GM18519 (cell line): Measurements from ENCODE around the gene VPS18.

Source experiments
- ATAC-seq: cut with Tn5 transposase; IDR thresholded peaks from one replicate; pipeline ENCODE4 v1.9.1; 2021; ENCODE audit warnings: mild to moderate bottlenecking, moderate library complexity; ENCODE audit not compliant: unreplicated experiment, low FRiP score

The VPS18 gene

DNA sequence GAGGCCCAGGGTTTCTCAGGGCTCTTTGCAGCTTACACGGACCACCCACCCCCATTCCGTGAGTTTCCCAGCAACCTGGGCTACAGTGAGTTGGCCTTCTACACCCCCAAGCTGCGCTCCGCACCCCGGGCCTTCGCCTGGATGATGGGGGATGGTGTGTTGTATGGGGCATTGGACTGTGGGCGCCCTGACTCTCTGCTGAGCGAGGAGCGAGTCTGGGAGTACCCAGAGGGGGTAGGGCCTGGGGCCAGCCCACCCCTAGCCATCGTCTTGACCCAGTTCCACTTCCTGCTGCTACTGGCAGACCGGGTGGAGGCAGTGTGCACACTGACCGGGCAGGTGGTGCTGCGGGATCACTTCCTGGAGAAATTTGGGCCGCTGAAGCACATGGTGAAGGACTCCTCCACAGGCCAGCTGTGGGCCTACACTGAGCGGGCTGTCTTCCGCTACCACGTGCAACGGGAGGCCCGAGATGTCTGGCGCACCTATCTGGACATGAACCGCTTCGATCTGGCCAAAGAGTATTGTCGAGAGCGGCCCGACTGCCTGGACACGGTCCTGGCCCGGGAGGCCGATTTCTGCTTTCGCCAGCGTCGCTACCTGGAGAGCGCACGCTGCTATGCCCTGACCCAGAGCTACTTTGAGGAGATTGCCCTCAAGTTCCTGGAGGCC lies 5.4 kb downstream of the VPS18 start:
- ATAC-seq, result no peak

DNA sequence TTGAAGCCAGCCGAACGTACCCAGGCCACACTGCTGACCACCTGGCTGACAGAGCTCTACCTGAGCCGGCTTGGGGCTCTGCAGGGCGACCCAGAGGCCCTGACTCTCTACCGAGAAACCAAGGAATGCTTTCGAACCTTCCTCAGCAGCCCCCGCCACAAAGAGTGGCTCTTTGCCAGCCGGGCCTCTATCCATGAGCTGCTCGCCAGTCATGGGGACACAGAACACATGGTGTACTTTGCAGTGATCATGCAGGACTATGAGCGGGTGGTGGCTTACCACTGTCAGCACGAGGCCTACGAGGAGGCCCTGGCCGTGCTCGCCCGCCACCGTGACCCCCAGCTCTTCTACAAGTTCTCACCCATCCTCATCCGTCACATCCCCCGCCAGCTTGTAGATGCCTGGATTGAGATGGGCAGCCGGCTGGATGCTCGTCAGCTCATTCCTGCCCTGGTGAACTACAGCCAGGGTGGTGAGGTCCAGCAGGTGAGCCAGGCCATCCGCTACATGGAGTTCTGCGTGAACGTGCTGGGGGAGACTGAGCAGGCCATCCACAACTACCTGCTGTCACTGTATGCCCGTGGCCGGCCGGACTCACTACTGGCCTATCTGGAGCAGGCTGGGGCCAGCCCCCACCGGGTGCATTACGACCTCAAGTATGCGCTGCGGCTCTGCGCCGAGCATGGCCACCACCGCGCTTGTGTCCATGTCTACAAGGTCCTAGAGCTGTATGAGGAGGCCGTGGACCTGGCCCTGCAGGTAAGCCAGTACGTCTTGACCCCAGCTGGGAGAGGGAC lies 6.2 kb downstream of the VPS18 start:
- ATAC-seq, result no peak

DNA sequence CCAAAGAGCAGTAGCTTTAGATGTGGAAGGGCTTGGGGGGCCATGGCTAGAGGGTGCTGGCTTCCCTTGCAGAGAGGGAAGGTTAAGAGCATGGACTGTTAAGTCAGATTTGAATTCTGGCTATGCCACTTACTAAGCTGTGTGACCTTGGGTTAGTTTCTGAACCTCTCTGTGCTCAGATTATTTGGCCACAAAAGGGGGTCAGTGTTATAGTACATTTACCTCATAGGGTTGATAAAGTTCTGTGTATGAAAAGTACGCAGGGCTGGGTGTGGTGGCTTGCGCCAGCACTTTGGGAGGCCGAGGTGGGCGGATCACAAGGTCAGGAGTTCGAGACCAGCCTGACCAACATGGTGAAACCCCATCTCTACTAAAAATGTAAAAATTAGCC lies 6.8 kb downstream of the VPS18 start:
- ATAC-seq, result no peak

DNA sequence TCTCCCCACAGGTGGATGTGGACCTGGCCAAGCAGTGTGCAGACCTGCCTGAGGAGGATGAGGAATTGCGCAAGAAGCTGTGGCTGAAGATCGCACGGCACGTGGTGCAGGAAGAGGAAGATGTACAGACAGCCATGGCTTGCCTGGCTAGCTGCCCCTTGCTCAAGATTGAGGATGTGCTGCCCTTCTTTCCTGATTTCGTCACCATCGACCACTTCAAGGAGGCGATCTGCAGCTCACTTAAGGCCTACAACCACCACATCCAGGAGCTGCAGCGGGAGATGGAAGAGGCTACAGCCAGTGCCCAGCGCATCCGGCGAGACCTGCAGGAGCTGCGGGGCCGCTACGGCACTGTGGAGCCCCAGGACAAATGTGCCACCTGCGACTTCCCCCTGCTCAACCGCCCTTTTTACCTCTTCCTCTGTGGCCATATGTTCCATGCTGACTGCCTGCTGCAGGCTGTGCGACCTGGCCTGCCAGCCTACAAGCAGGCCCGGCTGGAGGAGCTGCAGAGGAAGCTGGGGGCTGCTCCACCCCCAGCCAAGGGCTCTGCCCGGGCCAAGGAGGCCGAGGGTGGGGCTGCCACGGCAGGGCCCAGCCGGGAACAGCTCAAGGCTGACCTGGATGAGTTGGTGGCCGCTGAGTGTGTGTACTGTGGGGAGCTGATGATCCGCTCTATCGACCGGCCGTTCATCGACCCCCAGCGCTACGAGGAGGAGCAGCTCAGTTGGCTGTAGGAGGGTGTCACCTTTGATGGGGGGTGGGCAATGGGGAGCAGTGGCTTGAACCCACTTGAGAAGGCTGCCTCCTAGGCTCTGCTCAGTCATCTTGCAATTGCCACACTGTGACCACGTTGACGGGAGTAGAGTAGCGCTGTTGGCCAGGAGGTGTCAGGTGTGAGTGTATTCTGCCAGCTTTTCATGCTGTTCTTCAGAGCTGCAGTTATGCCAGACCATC lies 8.6 kb downstream of the VPS18 start:
- no peak for ATAC-seq

DNA sequence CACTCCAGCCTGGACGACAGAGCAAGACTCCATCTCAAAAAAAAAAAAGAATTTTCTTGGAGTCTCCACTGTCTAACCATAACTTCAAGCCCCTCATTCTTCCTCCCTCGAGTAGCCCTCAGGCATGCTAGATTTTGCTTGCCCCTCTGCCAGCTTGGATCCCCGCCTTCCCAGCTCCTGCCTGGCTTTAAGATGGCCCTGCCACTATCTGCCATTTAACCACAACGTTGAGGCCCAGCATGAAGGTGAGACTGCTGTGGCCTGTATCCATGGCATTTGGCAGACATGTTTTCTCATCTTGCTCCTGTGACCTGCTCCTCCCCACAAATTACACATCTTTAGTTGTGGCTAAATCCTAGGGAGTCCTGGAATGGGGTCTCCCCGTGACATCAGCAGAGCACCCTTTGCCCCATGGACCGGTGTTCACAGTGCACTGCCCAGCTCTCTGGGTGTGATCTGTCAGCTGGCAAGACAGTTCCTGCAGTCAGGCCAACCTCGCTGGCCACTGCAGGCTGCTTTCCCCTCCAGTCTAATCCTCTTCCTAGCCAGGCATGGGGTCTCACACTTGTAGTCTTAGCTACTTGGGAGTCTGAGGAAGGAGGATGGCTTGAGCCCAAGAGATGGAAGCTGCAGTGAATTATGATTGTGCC lies 10.4 kb downstream of the VPS18 start:
- no peak for ATAC-seq

DNA sequence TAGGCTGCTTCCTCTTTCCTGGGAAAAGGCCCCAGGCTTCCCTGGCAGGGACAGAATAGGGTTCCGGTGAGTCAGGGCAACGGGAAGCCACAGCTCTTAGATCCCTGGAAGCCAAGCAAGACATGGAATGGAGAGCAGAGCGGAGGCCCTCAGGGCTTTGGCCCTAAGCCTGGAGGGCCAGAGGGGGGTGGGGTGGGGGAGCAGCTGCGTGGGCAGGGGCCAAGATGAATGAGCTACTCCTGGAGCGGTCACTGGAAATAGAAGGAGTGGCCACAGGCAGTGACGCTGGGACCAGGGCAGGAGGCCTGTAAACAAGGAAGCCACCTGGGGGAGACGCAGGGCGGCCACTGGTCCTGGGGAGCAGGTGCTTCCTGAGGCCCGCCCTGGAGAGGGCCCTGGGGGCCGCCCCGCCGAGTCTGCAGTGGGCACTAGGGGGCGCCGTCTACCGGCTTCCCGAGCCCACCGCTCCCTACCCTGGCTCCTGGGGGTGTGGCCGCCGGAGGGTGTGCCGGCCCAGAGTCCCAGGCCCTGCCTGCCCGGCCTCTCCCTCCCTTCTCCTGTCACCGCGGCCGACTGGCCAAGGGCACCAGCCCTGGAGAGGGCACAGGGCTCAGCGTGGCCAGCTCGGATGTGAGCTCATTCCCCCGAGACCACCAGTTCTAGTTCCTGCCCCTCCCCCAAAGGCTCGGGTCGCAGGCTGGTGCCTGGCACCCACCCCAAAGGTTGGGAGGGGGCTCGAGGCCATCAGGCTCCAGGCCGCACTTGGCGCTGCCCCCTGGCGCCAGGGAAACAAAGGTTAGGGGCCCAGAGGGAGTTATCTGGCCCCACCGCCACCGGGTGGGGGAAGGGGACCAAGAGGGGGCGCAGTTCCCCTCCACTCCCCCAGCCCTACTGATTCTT lies 12.1 kb downstream of the VPS18 start:
- no peak for ATAC-seq

DNA sequence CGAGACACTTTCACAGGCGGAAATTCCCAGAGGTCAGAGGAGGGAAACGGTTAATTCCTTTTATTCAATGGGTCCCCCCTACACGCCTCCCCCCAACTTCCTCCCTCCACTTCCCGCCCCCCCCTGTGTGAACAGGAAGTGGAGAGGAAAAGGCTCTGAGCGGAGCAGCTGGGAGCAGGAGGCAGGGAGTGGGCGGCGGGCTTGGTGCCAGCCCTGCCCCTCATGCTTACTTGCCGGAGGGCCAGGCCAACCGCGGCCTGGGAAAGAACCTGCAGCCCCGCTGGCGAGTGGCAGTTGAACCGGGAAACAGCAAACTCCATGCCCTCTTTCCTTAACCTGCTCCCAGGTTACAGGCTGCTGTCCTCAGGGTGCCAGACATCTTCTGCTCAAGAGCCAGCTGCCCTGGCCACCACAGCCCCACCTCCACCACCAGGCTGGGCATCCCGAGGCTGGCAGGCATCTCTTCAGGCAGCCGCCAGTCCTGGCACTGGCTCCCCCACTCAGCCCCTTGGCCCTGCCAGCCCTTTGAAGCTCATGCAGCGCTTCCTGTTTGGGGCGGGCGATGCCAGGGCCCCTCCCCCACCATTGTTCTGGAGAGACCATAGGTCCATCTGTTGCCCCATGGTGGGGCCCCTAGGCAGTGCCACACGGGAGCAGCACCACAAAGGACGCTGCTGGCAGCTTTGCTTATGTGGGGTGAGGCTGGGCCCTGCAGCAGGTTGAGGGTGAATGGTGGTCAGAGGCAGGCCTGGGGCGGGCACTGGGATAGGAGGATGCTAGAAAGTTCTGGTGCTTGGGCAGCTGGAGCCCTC lies 12.9 kb downstream of the VPS18 start:
- no peak for ATAC-seq

DNA sequence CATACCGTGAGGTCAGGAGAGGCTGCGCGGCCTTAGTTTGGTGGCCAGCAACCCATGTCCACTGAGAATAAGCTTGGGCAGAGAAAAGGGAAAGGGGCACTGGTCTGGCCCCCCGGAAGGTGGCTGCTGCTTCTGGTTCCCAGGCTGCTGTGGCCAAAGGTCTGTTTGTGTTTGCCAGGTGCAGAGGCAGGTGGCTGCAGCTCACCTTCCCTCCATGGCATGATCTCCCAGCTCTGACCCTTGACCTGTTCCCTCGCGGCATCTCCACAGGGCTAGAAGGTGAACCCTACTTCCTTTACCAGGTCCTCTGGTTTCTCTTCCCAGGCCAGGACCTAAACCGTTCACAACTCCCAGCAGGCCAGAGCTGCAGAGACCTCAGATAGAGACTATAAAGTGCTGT lies 13.8 kb downstream of the VPS18 start:
- no peak for ATAC-seq

DNA sequence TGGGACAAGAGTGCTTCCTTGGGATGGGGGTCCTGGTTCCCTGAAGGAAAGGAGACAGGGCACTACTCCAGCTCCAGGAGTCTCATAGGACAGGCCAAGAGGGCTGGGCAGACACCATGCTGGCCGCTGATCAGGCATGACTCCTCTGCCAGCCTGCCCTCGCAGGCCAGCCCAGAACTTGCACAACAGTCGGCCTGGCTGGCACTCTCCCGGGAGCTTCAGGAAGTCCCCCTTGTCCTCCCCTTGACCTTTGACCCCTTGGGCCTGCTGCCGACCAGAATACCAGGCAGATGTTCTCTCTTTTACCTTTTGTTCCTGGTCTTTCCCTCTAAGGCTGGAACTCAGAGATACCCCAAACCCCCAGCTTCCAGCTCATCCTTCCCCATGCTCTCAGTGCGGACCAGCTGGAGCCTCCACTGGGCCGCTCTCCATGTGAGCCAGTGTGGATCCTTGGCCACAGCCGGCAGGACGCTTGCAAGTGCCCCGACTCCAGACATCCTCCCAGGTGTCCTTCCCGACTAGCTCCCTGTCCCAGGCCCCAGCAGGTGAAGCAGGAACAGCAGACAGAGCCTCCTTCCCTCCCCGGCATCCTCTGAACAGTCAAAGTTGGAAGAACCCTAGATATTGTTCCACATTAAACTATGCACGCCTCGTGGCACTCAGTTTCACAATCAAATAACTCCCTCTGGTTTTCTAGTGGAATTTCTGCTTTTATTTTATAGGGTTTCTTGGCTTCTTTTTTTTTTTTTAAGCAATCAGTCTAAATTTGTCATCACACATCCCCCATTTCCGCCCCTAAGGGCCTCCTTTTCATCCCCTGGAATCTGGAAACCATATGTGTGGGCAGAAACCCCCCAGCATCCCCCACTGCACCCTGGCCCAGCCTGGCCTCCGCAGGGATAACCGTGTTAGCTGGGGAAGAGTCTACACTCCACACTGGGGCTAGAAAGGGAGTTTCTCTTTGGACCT lies 15.7 kb downstream of the VPS18 start:
- ATAC-seq, result no peak

DNA sequence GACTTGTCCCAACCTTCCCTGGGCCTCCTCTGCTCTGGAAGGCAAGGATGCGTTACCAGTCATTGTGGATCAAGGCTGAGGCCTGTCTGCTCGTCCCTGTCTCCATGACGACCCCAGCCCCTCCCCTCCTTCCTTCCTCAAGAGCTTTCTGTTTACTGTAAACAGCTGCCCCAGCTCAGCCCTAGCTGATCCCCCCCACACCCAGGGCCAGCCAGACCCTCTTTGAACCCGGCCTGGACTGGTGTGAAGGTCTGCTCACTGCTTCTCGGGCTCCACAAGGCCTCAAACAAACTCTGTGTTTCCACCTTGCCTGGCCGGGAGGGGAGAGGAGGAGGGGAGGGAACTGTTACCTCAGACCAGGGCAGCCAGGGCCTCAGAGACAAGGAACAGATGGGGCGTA lies 16.9 kb downstream of the VPS18 start:
- ATAC-seq, result no peak

DNA sequence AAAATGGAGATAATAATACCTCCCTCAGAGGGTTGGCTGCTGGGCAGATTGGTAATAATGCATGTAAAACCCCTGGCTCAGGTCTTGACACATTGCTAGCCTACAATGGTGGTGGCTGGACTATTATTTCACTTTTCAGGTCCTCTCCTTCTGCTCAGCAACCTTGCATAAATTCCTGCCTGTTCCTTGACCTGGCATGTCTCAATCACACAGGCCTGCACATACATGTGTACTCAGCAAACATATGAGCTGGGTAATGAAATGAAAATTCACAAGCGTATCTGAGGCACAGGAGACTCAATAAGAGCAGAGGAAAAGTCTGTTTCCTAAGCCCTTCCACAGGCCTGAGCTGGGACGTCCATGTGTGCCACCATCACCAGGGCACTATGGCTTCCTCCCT lies 17.4 kb downstream of the VPS18 start:
- no peak for ATAC-seq

DNA sequence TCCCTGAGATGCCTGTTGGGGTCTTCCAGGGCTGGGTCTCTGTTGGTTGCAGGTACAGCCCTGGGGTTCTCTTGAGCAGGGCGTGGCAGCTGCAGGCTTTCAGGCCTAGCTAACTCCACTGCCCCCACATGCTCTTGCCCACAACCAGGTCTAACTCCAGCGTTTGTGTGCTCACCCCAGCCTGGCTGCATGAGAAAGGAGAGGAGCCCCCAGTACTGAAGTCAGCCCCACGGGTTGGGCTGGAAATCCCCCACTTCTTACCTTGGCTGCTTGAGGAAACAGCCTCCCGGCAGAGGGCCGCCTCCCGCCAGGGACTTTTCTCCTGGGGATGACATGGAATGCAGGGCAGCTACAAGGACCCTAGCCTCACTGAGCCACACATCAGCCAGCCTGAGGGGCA lies 18.2 kb downstream of the VPS18 start:
- no peak for ATAC-seq

DNA sequence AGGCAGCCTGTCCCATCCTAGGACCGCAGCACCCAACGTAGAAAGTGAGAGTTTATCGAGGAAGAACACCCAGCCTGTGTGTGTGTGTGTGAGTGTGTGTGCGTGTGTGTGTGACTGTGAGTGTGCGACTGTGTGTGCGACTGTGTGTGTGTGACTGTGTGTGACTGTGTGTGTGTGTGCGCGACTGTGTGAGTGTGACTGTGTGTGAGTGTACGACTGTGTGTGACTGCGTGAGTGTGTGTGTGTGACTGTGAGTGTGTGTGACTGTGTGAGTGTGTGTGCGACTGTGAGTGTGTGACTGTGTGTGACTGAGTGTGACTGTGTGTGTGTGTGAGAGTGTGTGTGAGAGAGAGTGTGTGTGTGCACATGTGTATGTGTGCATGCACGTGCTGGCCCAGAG lies 19.8 kb downstream of the VPS18 start:
- ATAC-seq, result no peak

DNA sequence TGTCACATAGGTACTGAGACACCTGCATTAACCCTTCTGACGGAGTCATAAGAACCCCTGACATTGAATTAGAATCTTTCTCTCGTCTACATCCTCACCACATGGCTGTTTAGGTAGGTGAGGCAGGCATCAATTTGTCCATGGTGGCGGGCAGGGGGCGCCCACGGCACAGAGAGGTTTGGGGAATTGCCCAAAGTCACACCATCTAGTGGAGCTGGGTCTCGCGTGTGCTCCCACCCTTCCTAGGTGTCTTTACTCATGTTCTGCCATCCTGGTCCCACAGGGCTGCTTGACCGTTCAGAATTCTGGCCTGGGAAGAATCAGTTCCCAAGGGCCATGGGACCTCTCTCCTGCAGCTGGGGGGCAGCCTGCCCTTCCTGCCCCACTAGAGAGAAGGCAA lies 20.2 kb downstream of the VPS18 start:
- ATAC-seq, result no peak

DNA sequence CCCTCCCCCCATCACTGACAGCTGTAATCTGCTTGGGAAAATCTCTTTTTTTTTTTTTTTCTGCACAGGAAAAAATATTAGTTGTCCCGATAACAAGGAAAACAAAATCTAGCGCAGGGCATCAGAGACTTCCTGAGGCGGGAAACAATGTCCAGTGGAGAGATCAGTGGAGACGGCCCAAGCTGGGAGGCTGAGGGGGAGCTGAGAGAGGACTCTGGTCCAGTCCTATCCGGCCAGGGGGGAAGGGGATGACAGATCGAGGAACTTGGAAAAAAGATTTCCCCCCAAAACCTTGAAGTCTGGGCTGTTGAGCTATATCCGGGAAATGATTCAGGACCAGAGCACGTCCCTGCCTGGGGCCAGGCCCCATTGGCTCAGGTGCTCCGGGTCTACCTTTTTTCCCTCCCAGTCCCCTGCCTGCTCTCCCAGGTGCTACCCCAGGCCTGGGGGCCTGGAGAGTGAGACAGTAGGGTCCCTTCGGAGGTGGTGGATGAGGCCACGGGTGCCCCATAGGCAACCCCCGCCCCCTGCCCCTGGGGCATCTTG lies 20.9 kb downstream of the VPS18 start:
- no peak for ATAC-seq

DNA sequence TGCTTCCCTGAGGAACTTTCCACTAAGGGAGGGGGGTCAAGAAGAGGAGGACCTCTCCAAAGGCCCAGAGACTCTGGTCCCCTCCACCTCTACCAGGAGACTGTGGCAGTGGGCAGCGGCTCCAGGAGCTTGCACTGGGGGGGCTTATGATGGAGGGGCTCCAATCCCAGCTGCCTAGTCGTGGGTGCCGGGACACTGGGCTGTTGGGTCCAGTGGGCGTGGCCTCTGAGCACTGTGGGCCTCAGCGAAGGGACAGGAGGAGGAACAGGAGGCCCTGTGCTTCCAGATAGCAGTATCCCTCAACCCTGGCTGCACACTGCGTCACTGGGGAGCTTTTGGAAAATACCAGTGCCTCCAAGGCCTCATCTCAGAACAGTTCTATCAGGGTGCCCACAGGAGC lies 21.4 kb downstream of the VPS18 start:
- ATAC-seq, result no peak

DNA sequence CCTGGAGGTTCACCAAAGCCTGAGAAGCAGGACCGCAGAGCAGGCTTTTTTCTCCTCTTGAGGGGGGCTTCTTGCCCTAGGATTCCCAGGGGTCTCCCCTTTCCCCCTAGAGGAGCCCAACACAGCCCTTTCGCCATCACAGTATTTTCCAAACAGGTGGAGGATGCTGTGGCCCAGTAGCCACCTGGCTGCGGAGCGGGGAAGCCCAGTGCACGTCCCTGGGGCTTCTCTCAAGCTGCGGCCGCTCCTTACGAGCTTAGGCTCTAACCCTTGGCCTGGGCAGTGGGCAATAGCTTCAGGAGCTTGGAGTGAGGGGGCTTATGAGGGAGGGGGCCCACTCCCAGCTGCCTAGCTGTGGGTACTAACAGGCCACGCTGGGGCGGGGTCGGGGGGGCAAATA lies 23.3 kb downstream of the VPS18 start:
- no peak for ATAC-seq
